ENCODE measurements around the gene CAB39.

DNA sequence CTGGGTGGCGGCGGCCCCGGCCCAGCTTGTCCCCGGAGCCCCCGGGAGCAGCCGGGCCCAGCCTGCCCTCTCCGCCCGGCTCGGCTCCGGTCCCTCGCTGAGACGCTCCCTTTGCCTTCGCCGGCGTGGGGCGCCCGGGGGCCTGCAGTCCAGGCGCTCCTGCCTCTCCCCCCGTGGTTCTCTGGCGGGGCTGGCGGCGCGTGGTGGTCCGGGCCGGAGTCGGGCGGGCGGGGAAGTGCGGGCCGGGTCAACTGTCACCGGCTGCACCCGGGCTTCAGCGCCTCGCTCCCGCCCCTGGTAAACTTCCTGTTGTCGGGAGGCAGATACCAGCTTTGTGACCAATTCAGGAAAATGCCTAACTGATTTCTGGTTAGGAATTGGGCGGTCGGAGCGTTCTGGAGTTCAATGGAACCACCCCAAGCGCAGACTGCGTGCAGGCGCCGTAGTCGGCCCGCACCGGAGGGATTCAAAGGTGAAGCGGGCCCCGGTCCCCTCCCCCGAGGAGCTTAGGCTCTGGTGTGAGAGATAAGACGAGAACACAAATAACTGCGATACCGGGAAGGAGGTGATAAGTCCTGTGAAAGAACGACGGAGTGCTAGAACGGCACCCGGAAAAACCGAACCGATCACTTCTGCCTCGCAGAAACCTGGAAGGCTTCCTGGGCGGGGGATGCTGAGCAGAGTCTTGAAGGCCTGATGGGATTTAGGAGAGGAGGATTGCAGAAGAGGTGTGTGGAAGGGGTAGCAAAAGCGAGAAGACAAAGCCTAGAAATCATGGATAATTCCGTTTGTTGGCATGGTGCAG is 891 bp downstream of the CAB39 start:
- TF ChIP-seq, protein P1, sequence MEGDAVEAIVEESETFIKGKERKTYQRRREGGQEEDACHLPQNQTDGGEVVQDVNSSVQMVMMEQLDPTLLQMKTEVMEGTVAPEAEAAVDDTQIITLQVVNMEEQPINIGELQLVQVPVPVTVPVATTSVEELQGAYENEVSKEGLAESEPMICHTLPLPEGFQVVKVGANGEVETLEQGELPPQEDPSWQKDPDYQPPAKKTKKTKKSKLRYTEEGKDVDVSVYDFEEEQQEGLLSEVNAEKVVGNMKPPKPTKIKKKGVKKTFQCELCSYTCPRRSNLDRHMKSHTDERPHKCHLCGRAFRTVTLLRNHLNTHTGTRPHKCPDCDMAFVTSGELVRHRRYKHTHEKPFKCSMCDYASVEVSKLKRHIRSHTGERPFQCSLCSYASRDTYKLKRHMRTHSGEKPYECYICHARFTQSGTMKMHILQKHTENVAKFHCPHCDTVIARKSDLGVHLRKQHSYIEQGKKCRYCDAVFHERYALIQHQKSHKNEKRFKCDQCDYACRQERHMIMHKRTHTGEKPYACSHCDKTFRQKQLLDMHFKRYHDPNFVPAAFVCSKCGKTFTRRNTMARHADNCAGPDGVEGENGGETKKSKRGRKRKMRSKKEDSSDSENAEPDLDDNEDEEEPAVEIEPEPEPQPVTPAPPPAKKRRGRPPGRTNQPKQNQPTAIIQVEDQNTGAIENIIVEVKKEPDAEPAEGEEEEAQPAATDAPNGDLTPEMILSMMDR (conservative IDR thresholded peaks at IDR 0.05 in 1 of 2, IDR thresholded peaks at IDR 0.05 in 1 of 2; ENCODE audit: extremely low read depth in 1 of 2, insufficient read depth in 1 of 2, low read depth in 1 of 2, low read length in 2 of 2) = no peak
- no peak for TF ChIP-seq EZH2 (IDR thresholded peaks at IDR 0.05; ENCODE audit: borderline replicate concordance, low read length)
